GF-D8 (cell line): ENCODE measurements around the gene CD34.
"Not testable (repeated sequence)": the region's sequence is repeated elsewhere in the genome, so short reads cannot be mapped to it uniquely, and the experiment has no call there.

Experiments
- DNase-seq: peaks from one replicate; lab custom pipeline; 2025; lab: John Stamatoyannopoulos, UW

CD34 gene

GRCh38 chr1:207898260-207898659 lies 12.7 kb downstream of the CD34 start:
- no peak for DNase-seq

- no peak for DNase-seq
Measured at GRCh38 chr1:207897188-207897587, 13.7 kb downstream of the CD34 start.

- no peak for DNase-seq
Measured at GRCh38 chr1:207896547-207896946, 14.4 kb downstream of the CD34 start.

GRCh38 chr1:207894704-207895103 lies 16.2 kb downstream of the CD34 start:
- no peak for DNase-seq

DNA sequence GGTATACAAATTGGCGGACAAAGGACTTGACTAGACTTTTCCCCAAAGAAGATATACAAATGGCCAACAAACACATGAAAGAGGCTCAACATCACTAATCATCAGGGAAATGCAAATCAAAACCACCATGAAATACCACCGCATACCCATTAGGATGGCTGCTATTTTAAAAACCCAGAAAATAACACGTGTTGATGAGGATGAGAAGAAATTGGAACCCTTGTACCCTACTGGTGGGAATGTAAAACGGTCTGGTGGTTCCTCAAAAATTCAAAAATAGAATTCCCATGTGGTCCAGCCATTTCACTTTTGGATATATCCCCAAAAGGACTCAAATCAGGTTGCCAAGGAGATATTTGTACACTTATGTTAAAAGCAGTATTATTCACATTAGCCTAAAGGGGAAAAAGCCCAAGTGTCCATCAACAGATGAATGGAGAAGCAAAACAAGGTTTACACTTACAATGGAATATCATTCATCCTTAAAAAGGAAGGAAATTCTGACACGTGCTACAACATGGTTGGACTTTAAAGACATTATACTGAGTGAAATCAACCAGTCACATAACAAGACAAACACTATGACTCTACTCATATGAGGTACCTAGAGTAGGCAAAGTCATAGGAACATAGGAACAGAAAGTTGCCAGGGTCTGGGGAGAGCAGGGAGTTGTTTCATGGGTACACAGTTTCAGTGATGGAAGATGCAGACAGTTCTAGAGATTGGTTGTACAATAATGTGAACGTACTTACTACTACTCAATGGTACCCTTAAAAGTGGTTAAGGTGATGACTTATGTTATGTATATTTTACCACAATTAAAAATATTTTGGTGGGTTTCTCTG lies 17.0 kb downstream of the CD34 start:
- no peak for DNase-seq

DNA sequence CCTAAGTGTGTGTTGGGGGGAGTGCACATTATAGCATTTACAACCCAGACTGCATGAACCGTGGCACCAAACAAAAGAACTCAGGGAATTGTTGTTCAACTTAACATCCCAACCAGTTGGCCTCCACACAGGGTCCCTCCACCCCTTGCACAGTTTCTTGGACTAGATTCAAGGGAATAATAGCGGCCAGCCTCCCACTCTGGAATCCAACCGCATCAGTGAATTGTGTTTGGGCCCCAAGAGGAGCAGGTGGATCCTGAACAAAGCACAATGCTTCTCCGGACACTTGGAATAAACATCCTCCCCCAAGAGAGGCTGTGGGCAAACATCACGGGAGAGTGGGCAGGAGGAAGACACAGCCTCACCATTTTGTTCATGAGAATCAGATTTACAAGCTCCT lies 18.2 kb downstream of the CD34 start:
- DNase-seq = no peak

GRCh38 chr1:207891148-207891547 lies 19.8 kb downstream of the CD34 start:
- no peak for DNase-seq

DNA sequence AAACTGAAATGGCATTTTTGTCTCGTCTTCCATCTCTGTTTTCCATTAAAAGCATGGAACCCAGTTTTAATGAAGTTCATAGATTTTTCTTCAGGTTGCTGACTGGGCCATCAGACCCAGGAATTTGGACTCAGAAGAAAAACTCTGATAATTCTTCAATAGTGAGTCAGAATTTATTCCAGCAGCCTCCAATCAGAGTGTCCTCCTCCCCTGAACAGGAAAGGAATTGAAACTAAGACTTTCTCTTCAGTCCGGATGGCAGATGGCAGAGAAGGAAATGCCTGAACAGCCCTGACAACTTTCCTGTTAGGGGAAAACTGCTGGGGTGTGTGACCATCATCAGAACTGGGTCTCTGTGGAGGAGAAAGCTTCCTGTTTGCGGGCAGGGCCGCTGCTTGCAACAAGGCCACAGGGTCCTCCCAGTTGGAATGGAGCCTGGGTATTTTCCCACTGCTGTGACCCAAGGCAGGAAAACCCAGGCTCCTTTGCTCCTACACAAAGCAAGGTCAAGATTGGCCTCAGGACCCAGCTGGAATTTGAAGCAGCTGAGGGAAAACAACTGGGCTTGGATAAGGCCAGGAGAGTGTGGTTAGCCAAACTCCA lies 20.7 kb downstream of the CD34 start:
- DNase-seq = peak; percentile 50

DNA sequence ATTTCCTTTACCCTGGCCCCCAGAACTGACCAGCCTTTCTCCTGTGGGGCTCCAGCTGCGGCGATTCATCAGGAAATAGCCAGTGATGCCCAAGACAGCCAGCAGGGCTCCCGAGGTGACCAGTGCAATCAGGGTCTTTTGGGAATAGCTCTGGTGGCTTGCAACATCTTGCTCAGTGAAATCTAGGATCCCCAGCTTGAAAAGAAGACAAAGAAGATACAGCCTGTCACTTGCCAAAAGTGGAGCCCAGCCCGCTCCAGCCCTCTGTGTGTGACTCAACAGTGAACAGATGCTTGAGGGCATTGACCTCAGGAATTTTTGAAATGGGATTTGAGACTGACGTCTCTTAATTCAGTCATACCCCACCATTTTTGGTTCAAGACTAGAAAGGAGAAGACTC lies 22.3 kb downstream of the CD34 start:
- no peak for DNase-seq

DNA sequence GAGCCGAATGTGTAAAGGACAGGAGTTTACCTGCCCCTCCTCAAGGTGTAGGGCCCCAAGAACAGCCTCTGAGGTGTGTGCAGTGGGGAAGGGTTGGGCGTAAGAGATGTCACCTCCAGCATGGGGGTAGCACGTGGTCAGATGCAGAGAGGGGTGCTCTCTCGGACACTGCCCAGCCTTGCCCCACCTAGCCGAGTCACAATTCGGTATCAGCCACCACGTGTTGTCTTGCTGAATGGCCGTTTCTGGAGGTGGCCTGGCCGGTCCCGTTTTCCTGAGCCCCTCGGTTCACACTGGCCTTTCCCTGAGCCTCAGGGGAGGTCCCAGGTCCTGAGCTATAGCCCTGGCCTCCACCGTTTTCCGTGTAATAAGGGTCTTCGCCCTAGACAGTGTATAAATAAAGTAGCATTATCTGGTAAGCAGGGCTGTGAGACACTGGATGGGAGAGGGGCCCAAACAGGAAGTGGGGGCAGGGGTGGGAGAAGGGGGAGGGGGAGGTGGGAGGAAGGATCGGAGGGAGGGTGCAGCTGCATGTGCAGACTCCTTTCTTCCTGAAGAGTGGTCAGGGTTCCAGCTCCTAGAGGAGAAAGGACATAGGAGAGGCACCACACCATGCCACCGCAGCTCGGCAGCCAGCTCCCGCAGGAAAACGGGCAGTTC lies 23.3 kb downstream of the CD34 start:
- no peak for DNase-seq

DNA sequence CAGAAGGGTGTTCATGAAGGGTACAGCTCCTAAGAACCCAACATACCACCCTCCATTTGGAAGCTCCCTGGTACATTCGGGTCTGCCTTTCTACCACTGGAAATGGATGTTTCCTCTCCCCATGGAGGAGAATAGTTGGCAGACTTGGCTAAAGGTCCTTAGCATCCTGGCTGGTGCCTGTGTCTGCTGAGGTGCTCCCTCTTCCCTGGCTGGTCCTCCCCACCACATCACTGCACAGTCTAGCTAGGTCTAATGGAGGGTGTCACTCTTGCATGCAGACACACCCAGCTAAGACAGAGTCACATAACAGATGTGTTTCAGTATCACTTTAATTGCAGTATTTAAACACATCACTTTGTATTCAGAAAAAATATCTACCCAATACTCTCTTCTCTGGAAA lies 24.7 kb downstream of the CD34 start:
- no peak for DNase-seq

- peak; percentile 19 for DNase-seq
Measured at GRCh38 chr1:207885129-207886032, 25.5 kb downstream of the CD34 start.

DNA sequence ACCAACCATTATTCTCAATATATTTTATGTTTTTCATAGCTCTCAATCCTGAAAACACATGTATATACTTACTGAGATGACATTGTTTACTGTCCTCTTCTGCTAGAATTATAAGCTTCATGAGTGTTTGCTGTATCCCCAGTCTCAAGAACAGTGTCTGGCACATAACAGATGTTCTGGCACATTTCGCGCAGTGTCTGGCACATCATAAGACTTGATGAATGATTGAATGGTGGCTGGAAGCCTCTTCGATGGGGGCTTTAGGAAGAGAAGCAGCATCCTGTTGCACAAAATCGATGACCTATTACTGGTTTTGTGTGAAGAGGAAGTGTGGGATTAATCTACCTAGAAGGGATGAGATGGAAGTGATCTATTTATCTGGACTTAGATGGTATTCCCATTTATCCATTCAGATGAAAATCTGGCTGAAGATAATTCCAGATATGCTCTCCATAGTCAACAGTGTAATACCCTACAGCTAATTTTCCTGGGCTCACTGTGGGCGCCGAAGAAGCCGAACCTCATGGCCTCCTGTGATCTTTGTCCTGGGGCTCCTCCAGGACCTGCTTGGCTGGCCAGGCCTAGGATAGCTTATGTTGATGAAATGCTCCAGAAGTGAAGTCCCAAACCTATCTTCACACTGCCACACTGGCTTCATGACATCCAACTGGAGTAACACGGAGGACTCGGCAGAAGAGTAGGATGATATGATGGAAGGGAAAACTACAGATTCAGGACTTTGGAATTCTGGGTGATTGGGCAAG lies 26.5 kb downstream of the CD34 start:
- DNase-seq = no peak

GRCh38 chr1:207883660-207884250 lies 27.2 kb downstream of the CD34 start:
- DNase-seq = no peak

DNA sequence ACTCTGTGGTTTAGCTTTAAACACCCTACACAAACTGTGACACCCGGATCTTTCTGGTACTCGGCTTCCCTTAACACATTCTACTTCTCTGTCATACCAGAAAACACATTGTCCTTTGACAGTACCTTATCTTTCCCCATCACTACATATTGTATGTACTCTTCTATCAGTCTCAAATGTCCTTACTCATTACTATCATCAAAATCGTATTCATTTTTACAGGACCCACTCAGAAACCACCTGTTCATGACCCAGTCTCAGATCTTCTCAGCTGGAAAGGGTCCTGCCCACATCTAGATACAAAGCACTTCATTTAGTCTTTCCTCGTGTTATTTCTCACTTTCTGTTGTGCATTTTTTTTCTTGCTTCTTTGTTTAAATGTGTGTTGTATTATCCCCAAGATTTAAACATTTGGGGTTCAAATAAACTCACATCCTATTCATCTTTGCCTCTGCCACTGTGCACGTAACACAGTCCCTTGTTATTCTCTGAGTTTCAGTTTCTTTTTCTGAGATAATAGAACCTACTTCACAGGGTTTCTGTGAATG lies 27.7 kb downstream of the CD34 start:
- DNase-seq = no peak

- no peak for DNase-seq
Measured at GRCh38 chr1:207882692-207883091, 28.2 kb downstream of the CD34 start.

DNA sequence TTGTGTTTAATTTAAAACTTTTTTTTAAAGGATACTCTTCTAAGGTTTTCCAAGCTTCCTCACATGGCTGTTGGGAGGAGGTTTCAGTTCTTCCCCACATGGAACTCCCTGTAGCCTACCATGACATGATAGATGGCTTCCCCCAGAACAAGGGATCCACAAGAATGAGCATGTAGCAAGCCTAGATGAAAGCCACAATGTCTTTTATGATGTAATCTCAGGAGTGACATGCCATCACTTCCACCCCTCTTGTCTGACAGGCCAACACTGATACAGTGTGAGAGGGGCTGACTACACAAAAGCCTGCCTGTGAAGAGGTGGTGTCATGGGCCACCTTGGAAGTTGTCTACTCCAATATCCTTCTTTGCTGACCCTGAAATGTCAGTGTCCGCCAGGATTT lies 32.0 kb downstream of the CD34 start:
- DNase-seq = no peak

DNA sequence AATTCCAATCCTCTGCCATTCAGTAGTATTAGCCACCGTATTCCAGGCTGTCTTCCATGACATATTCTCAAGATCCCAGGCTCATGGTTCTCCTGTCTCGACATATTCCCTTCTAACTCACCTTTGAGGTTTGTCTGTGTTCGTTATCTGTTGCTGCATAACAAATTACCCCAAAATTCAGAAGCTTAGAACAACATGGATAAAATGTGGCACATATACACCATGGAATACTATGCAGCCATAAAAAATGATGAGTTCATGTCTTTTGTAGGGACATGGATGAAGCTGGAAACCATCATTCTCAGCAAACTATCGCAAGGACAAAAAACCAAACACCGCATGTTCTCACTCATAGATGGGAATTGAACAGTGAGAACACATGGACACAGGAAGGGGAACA lies 33.0 kb downstream of the CD34 start:
- DNase-seq = not testable (repeated sequence)

DNA sequence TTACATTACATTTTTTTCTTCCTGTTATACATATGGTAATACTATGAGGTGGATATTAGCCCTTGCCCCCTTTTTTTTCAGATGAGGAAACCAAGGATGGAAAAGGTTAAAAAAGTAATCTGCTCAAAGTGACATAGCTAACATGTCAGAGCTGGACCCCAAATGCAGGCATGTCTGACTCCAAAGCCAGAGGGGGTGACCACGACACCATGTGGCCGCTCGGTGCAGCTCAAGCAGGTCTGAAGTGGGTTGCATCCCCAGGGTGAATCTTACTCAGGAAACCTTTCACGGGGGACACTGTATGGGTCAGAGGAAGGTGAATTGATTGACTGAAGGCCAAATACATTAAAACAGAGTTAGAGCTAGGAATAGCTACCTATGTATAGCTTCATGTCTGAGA lies 34.8 kb downstream of the CD34 start:
- no peak for DNase-seq

DNA sequence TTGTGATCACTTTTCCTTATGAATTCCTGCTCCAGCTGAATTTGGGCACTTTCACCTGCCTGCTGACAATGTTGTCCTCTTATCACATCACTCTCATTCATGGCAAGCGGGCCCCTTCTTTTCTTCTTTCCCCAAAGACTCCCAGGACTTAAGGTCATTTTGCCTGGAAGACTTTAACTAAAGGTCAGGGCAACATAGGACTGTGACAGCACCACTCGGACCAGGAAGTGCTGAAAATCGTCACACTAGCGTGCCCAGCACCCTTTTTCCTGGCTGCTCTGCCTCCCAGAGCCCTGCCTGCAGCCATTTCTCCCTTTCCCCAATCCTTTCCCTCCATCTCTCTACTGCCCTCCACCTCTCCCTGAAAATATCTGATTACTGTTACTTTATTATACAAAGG lies 35.4 kb downstream of the CD34 start:
- DNase-seq = no peak
